OCI-LY1 (cell line): ENCODE results near the gene CRISP2.

Source experiments
- H2AFZ ChIP-seq: fragments of 200-600 bp; sonication (generic), shearing (Covaris generic); 2 replicates; pipeline ENCODE4 v1.6.0; 2014; ENCODE audit warnings: antibody characterized with exemption, mild to moderate bottlenecking, low read length
- H3F3A ChIP-seq: fragments of 200-600 bp; sonication (generic), shearing (Covaris generic); 2 replicates; pipeline ENCODE4 v1.6.0; 2014; ENCODE audit warnings: mild to moderate bottlenecking, antibody characterized with exemption, low read length, moderate library complexity; ENCODE audit not compliant: insufficient read depth
- H3K27ac ChIP-seq: fragments of 200-600 bp; sonication (generic); 2 replicates; pipeline ENCODE4 v1.5.1; 2014; ENCODE audit warnings: low read length, mixed run types, mild to moderate bottlenecking, low read depth; ENCODE audit not compliant: poor library complexity, severe bottlenecking
- H3K27me3 ChIP-seq: fragments of 200-600 bp; sonication (generic); 2 replicates; pipeline ENCODE4 v1.6.0; 2014; ENCODE audit warnings: antibody characterized with exemption, mild to moderate bottlenecking, low read length, moderate library complexity; ENCODE audit not compliant: insufficient read depth
- H3K36me3 ChIP-seq: fragments of 200-600 bp; sonication (generic); 2 replicates; pipeline ENCODE4 v1.6.1; 2014; ENCODE audit warnings: mild to moderate bottlenecking, antibody characterized with exemption, low read length, moderate library complexity, mixed read lengths; ENCODE audit not compliant: insufficient read depth
- H3K4me1 ChIP-seq: fragments of 200-600 bp; sonication (generic); 2 replicates; pipeline ENCODE4 v1.5.1; 2014; ENCODE audit warnings: mild to moderate bottlenecking, low read length, moderate library complexity; ENCODE audit not compliant: insufficient read depth, severe bottlenecking
- H3K4me2 ChIP-seq: fragments of 200-600 bp; sonication (generic), shearing (Covaris generic); 2 replicates; pipeline ENCODE4 v1.6.1; 2014; ENCODE audit warnings: low read length
- H3K4me3 ChIP-seq: fragments of 200-600 bp; sonication (generic); 2 replicates; pipeline ENCODE4 v1.5.1; 2014; ENCODE audit warnings: low read length, low read depth, mild to moderate bottlenecking, mixed read lengths; ENCODE audit not compliant: poor library complexity, severe bottlenecking
- H3K79me2 ChIP-seq: fragments of 200-600 bp; shearing (Covaris generic); 2 replicates; pipeline ENCODE4 v1.6.1; 2016; ENCODE audit warnings: mixed run types, low read length, mixed read lengths; ENCODE audit not compliant: insufficient read depth
- H3K9ac ChIP-seq: fragments of 200-600 bp; sonication (generic), shearing (Covaris generic); 2 replicates; pipeline ENCODE4 v1.6.1; 2014; ENCODE audit warnings: mild to moderate bottlenecking, low read length, mixed read lengths
- H3K9me2 ChIP-seq: fragments of 200-600 bp; sonication (generic), shearing (Covaris generic); 2 replicates; pipeline ENCODE4 v1.6.1; 2014; ENCODE audit warnings: low read depth, mild to moderate bottlenecking, low read length, mixed read lengths
- H3K9me3 ChIP-seq: fragments of 200-600 bp; shearing (Covaris generic); 2 replicates; pipeline ENCODE4 v1.6.1; 2014; ENCODE audit warnings: low read length, mixed read lengths
- H4K20me1 ChIP-seq: fragments of 200-600 bp; sonication (generic), shearing (Covaris generic); 2 replicates; pipeline ENCODE4 v1.6.0; 2016; ENCODE audit warnings: mild to moderate bottlenecking, low read length; ENCODE audit not compliant: insufficient read depth
- CTCF ChIP-seq: fragments of 200-600 bp; sonication (generic), shearing (Covaris generic); IDR thresholded peaks from 2 replicates; pipeline ENCODE4 v1.5.1; 2017; ENCODE audit warnings: mild to moderate bottlenecking, antibody characterized with exemption, low read length, moderate library complexity, mixed read lengths
- EZH2 ChIP-seq: fragments of 200-600 bp; sonication (generic), shearing (Covaris generic); IDR thresholded peaks from 2 replicates; pipeline ENCODE4 v1.8.0; 2017; ENCODE audit warnings: borderline replicate concordance, mixed run types, mild to moderate bottlenecking, antibody characterized with exemption, low read length, moderate library complexity, mixed read lengths

Gene CRISP2

GRCh38 chr6:49653942-49654341 is 59.4 kb downstream of the CRISP2 start:
- H3K9me3 ChIP-seq: no peaks in the 10 kb centered on the region
- H3K4me3 ChIP-seq: no peak overlapping the region
- no peak overlapping the region for H2AFZ ChIP-seq
- H3K79me2 ChIP-seq: no peaks in the 10 kb centered on the region
- no peaks in the 10 kb centered on the region for H4K20me1 ChIP-seq
- TF ChIP-seq CTCF (no peak), EZH2 (no peak)
- no peaks in the 10 kb centered on the region for H3K36me3 ChIP-seq
- H3F3A ChIP-seq: no peaks in the 10 kb centered on the region
- no peaks in the 10 kb centered on the region for H3K4me1 ChIP-seq
- H3K27ac ChIP-seq: no peak overlapping the region
- H3K9me2 ChIP-seq: no peaks in the 10 kb centered on the region
- H3K4me2 ChIP-seq: no peak overlapping the region
- no peaks in the 10 kb centered on the region for H3K27me3 ChIP-seq
- H3K9ac ChIP-seq: no peak overlapping the region

- H3K9ac ChIP-seq: no peak overlapping the region
- no peak overlapping the region for H3K4me2 ChIP-seq
- TF ChIP-seq EZH2 (no peak), CTCF (no peak)
- H3K9me3 ChIP-seq: no peaks in the 10 kb centered on the region
- no peak overlapping the region for H2AFZ ChIP-seq
- H3K79me2 ChIP-seq: no peaks in the 10 kb centered on the region
- no peaks in the 10 kb centered on the region for H3K9me2 ChIP-seq
- H3K4me3 ChIP-seq: no peak overlapping the region
- no peaks in the 10 kb centered on the region for H3F3A ChIP-seq
- H3K27ac ChIP-seq: no peak overlapping the region
- no peaks in the 10 kb centered on the region for H3K4me1 ChIP-seq
- no peaks in the 10 kb centered on the region for H4K20me1 ChIP-seq
- no peaks in the 10 kb centered on the region for H3K36me3 ChIP-seq
- no peaks in the 10 kb centered on the region for H3K27me3 ChIP-seq
Observed at GRCh38 chr6:49653438-49653837, 59.9 kb downstream of the CRISP2 start.

GRCh38 chr6:49651239-49651638 is 62.1 kb downstream of the CRISP2 start:
- H3K4me1 ChIP-seq: no peaks in the 10 kb centered on the region
- no peaks in the 10 kb centered on the region for H3K9me2 ChIP-seq
- H3K27ac ChIP-seq: no peak overlapping the region
- H3K27me3 ChIP-seq: no peaks in the 10 kb centered on the region
- H3K9ac ChIP-seq: no peak overlapping the region
- H3F3A ChIP-seq: no peaks in the 10 kb centered on the region
- H2AFZ ChIP-seq: no peak overlapping the region
- no peaks in the 10 kb centered on the region for H3K36me3 ChIP-seq
- H3K79me2 ChIP-seq: no peaks in the 10 kb centered on the region
- no peaks in the 10 kb centered on the region for H3K9me3 ChIP-seq
- no peaks in the 10 kb centered on the region for H4K20me1 ChIP-seq
- H3K4me2 ChIP-seq: no peak overlapping the region
- no peak overlapping the region for H3K4me3 ChIP-seq
- TF ChIP-seq EZH2: no peak
- no peak for TF ChIP-seq CTCF
